Body of pancreas (tissue), 4 donors: ENCODE results near the gene PRR14L.
"Not testable (repeated sequence)": the region's sequence is repeated elsewhere in the genome, so short reads cannot be mapped to it uniquely, and the experiment has no call there.

Experiments used
- CTCF ChIP-seq, 7 experiments: fragments of 450-650 bp in 4 of 7; fragments of 200-600 bp in 3 of 7; sonication (generic) in 3 of 7; IDR thresholded peaks; one replicate each; pipeline ENCODE4 v1.5.1; 2016 to 2019; ENCODE audit warnings: antibody characterized with exemption in 7 of 7
- POLR2A ChIP-seq, 3 donors: fragments of 450-650 bp; IDR thresholded peaks; one replicate each; pipeline ENCODE4 v1.6.1; 2016; ENCODE audit warnings: antibody characterized with exemption in 3 of 3, mild to moderate bottlenecking in 2 of 3

DNA sequence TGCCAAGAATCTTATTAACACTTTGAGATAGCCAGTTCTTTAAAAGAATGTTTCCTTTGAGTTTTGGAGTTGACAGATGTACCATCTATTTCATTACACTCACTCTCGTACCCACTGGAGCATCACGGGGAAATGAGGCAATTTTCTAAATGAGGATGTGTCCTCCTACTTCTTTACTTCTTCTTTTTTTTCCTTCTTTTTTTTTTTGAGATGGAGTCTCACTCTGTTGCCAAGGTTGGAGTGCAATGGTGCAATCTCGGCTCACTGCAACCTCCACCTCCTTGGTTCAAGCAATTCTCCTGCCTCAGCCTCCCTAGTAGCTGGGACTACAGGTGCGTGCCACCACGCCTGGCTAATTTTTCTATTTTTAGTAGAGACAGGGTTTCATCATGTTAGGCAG is 75.7 kb downstream of the PRR14L start:
- not testable (repeated sequence) for TF ChIP-seq CTCF, POLR2A (IDR thresholded peaks at IDR 0.05)
